HUES64 (cell line): ENCODE data around the gene ASIC1.

ENCODE experiments used
- H3K27ac ChIP-seq: 2 replicates; pipeline ENCODE4 v1.7.0; 2013; ENCODE audit warnings: low read depth, low read length, inconsistent platforms
- H3K27me3 ChIP-seq: 2 replicates; pipeline ENCODE4 v1.6.1; 2013; ENCODE audit warnings: mild to moderate bottlenecking, low read length; ENCODE audit not compliant: insufficient read depth
- H3K36me3 ChIP-seq: 2 replicates; pipeline ENCODE4 v1.6.1; 2013; ENCODE audit warnings: mild to moderate bottlenecking, low read length; ENCODE audit not compliant: insufficient read depth
- H3K4me1 ChIP-seq: 2 replicates; pipeline ENCODE4 v1.6.1; 2013; ENCODE audit warnings: mild to moderate bottlenecking, low read length, moderate library complexity; ENCODE audit not compliant: insufficient read depth
- H3K4me3 ChIP-seq: 2 replicates; pipeline ENCODE4 v1.5.1; 2013; ENCODE audit warnings: mild to moderate bottlenecking, low read length, moderate library complexity
- H3K9ac ChIP-seq: 2 replicates; pipeline ENCODE4 v1.6.1; 2013; ENCODE audit warnings: mild to moderate bottlenecking, low read depth, low read length
- H3K9me3 ChIP-seq: 2 replicates; pipeline ENCODE4 v1.6.1; 2013; ENCODE audit warnings: low read depth, low read length; ENCODE audit not compliant: insufficient read depth
- WGBS: fragments of 150-250, 120-280 bp; methylation state at CpG from one replicate; pipeline ENCODE4 v1.1.7; 2013; ENCODE audit warnings: missing lambda C conversion rate; 5-methylcytosine and 5-hydroxymethylcytosine counted together

ASIC1 gene

GRCh38 chr12:50085615-50086072 lies 28.2 kb downstream of the ASIC1 start:
- Histone ChIP-seq H3K9ac (peak overlapping the region; percentile 87), H3K27ac (peak overlapping the region; percentile 98), H3K4me3 (peak overlapping the region; percentile 67), H3K4me1 (no peaks in the 10 kb centered on the region; the same call in 1 of the 2 replicates), H3K27me3 (peaks cover 14% of the 10 kb centered on the region; the same call in 1 of the 2 replicates), H3K9me3 (no peaks in the 10 kb centered on the region), H3K36me3 (peaks cover 43% of the 10 kb centered on the region)
- WGBS: 17% methylated on average over 8 of the region's 8 CpGs

GRCh38 chr12:50086148-50086547 lies 28.8 kb downstream of the ASIC1 start:
- Histone ChIP-seq H3K36me3 (peaks cover 48% of the 10 kb centered on the region), H3K4me3 (peak overlapping the region; percentile 67), H3K9me3 (no peaks in the 10 kb centered on the region), H3K27me3 (peaks cover 9% of the 10 kb centered on the region; the same call in 1 of the 2 replicates), H3K27ac (no peak overlapping the region; the same call in 1 of the 2 replicates), H3K4me1 (no peaks in the 10 kb centered on the region), H3K9ac (peak overlapping the region; percentile 87; the same call in 1 of the 2 replicates)
- WGBS: 91% methylated on average over 5 of the region's 5 CpGs

GRCh38 chr12:50087151-50087550 lies 29.8 kb downstream of the ASIC1 start:
- H3K27ac ChIP-seq: no peak overlapping the region

GRCh38 chr12:50087995-50088394 lies 30.6 kb downstream of the ASIC1 start:
- peaks cover 64% of the 10 kb centered on the region for H3K36me3 ChIP-seq
- WGBS: 97% methylated on average over 3 of the region's 3 CpGs

More at GRCh38 chr12:50087151-50087550, 29.8 kb downstream of the ASIC1 start:
- Histone ChIP-seq H3K27me3 (no peaks in the 10 kb centered on the region), H3K9me3 (no peaks in the 10 kb centered on the region), H3K4me1 (no peaks in the 10 kb centered on the region), H3K4me3 (no peak overlapping the region), H3K9ac (no peak overlapping the region), H3K36me3 (peaks cover 57% of the 10 kb centered on the region)
- 91% methylated on average over 9 of the region's 9 CpGs for WGBS

GRCh38 chr12:50088577-50089335 lies 31.4 kb downstream of the ASIC1 start:
- H3K4me3 ChIP-seq: no peak overlapping the region
- H3K27me3 ChIP-seq: no peaks in the 10 kb centered on the region
- H3K4me1 ChIP-seq: no peaks in the 10 kb centered on the region
- no peaks in the 10 kb centered on the region for H3K9me3 ChIP-seq
- no peak overlapping the region for H3K9ac ChIP-seq
- H3K27ac ChIP-seq: no peak overlapping the region
- peaks cover 72% of the 10 kb centered on the region for H3K36me3 ChIP-seq
- WGBS: 59% methylated on average over 3 of the region's 3 CpGs

More at GRCh38 chr12:50087995-50088394, 30.6 kb downstream of the ASIC1 start:
- Histone ChIP-seq H3K9me3 (no peaks in the 10 kb centered on the region), H3K27ac (no peak overlapping the region), H3K4me1 (no peaks in the 10 kb centered on the region), H3K4me3 (no peak overlapping the region), H3K27me3 (no peaks in the 10 kb centered on the region), H3K9ac (no peak overlapping the region)

- Histone ChIP-seq H3K27ac (no peak overlapping the region), H3K4me3 (no peak overlapping the region), H3K4me1 (no peaks in the 10 kb centered on the region), H3K9me3 (no peaks in the 10 kb centered on the region), H3K27me3 (no peaks in the 10 kb centered on the region), H3K9ac (no peak overlapping the region), H3K36me3 (peaks cover 82% of the 10 kb centered on the region)
- WGBS: 98% methylated on average over 7 of the region's 7 CpGs
Measured at GRCh38 chr12:50089730-50090129, 32.3 kb downstream of the ASIC1 start.

- H3K9me3 ChIP-seq: no peaks in the 10 kb centered on the region
- 98% methylated on average over 5 of the region's 5 CpGs for WGBS
- no peaks in the 10 kb centered on the region for H3K4me1 ChIP-seq
- H3K9ac ChIP-seq: no peak overlapping the region
- H3K36me3 ChIP-seq: peaks cover 88% of the 10 kb centered on the region
- no peak overlapping the region for H3K27ac ChIP-seq
- no peaks in the 10 kb centered on the region for H3K27me3 ChIP-seq
- no peak overlapping the region for H3K4me3 ChIP-seq
Measured at GRCh38 chr12:50090391-50090790, 33.0 kb downstream of the ASIC1 start.

GRCh38 chr12:50097952-50098351 lies 40.6 kb downstream of the ASIC1 start:
- H3K9me3 ChIP-seq: no peaks in the 10 kb centered on the region
- H3K4me1 ChIP-seq: peaks cover 4% of the 10 kb centered on the region; the same call in 1 of the 2 replicates
- no peak overlapping the region for H3K9ac ChIP-seq
- no peaks in the 10 kb centered on the region for H3K27me3 ChIP-seq
- 92% methylated on average over 6 of the region's 6 CpGs for WGBS
- H3K27ac ChIP-seq: no peak overlapping the region
- H3K4me3 ChIP-seq: no peak overlapping the region
- peaks cover 83% of the 10 kb centered on the region for H3K36me3 ChIP-seq

GRCh38 chr12:50099302-50100008 lies 42.1 kb downstream of the ASIC1 start:
- Histone ChIP-seq H3K4me1 (peaks cover 12% of the 10 kb centered on the region), H3K9ac (0 out of 2 replicates have a peak overlapping the region, but pooled peaks have one; percentile 12), H3K27me3 (no peaks in the 10 kb centered on the region), H3K9me3 (no peaks in the 10 kb centered on the region), H3K36me3 (peaks cover 68% of the 10 kb centered on the region), H3K27ac (0 out of 2 replicates have a peak overlapping the region, but pooled peaks have one; percentile 8), H3K4me3 (no peak overlapping the region)
- 81% methylated on average over 5 of the region's 5 CpGs for WGBS

GRCh38 chr12:50100561-50100960 lies 43.2 kb downstream of the ASIC1 start:
- H3K27ac ChIP-seq: no peak overlapping the region
- H3K4me1 ChIP-seq: peaks cover 12% of the 10 kb centered on the region
- 93% methylated on average over 3 of the region's 3 CpGs for WGBS
- no peak overlapping the region for H3K9ac ChIP-seq
- peaks cover 57% of the 10 kb centered on the region for H3K36me3 ChIP-seq
- no peaks in the 10 kb centered on the region for H3K27me3 ChIP-seq
- no peaks in the 10 kb centered on the region for H3K9me3 ChIP-seq
- H3K4me3 ChIP-seq: no peak overlapping the region

- Histone ChIP-seq H3K9me3 (no peaks in the 10 kb centered on the region), H3K27me3 (no peaks in the 10 kb centered on the region), H3K4me1 (peaks cover 12% of the 10 kb centered on the region), H3K9ac (no peak overlapping the region), H3K36me3 (peaks cover 46% of the 10 kb centered on the region), H3K4me3 (no peak overlapping the region), H3K27ac (peak overlapping the region; percentile 9; the same call in 1 of the 2 replicates)
- WGBS: 70% methylated on average over 3 of the region's 3 CpGs
Measured at GRCh38 chr12:50101663-50102062, 44.3 kb downstream of the ASIC1 start.
